Hepatocyte (in vitro differentiated cells): ENCODE results near the gene SYN1. TPM values are rescaled to one million over a fixed set of nuclear protein-coding genes. Genes with fewer than 3 reads are reported as not detected.
A peak's percentile ranks its signal among the peaks of the same experiment; 100 is the strongest.

Experiments used
- DNase-seq: peaks from one replicate; pipeline ENCODE4 v3.0.0-alpha.2; 2016; ENCODE audit warnings: low spot score
- H2AFZ ChIP-seq: fragments of 200-600 bp; sonication (generic); 2 replicates; pipeline ENCODE4 v1.6.0; 2016; ENCODE audit warnings: antibody characterized with exemption, mild to moderate bottlenecking
- H3K27ac ChIP-seq: fragments of 200-600 bp; sonication (generic); 2 replicates; pipeline ENCODE4 v1.5.1; 2016; ENCODE audit warnings: mild to moderate bottlenecking
- H3K27me3 ChIP-seq: fragments of 200-600 bp; sonication (generic); 2 replicates; pipeline ENCODE4 v1.6.1; 2016
- H3K36me3 ChIP-seq: fragments of 200-600 bp; sonication (generic); replicated peaks from 2 replicates; pipeline ENCODE4 v1.5.1; 2016; ENCODE audit warnings: low read depth; ENCODE audit not compliant: insufficient read depth
- H3K4me1 ChIP-seq: fragments of 200-600 bp; sonication (generic); 2 replicates; pipeline ENCODE4 v1.5.1; 2016; ENCODE audit warnings: mild to moderate bottlenecking, moderate library complexity; ENCODE audit not compliant: insufficient read depth
- H3K4me2 ChIP-seq: fragments of 200-600 bp; sonication (generic); 2 replicates; pipeline ENCODE4 v1.6.0; 2016
- H3K4me3 ChIP-seq: fragments of 200-600 bp; sonication (generic); 2 replicates; pipeline ENCODE4 v1.5.1; 2016; ENCODE audit warnings: mild to moderate bottlenecking
- H3K79me2 ChIP-seq: fragments of 200-600 bp; sonication (generic); 2 replicates; pipeline ENCODE4 v1.6.0; 2017; ENCODE audit warnings: mild to moderate bottlenecking
- H3K9me2 ChIP-seq: fragments of 200-600 bp; sonication (generic); replicated peaks from 2 replicates; pipeline ENCODE4 v1.6.0; 2017; ENCODE audit warnings: mild to moderate bottlenecking; ENCODE audit not compliant: insufficient read depth
- H3K9me3 ChIP-seq: fragments of 200-600 bp; sonication (generic); 2 replicates; pipeline ENCODE4 v1.5.1; 2016; ENCODE audit warnings: low read depth, mild to moderate bottlenecking
- H4K20me1 ChIP-seq: fragments of 200-600 bp; sonication (generic); 2 replicates; pipeline ENCODE4 v1.6.0; 2016; ENCODE audit warnings: mild to moderate bottlenecking; ENCODE audit not compliant: insufficient read depth, poor library complexity, severe bottlenecking
- EZH2 ChIP-seq: fragments of 200-600 bp; sonication (generic); IDR thresholded peaks from 2 replicates; pipeline ENCODE4 v1.6.1; 2016; ENCODE audit warnings: antibody characterized with exemption, mild to moderate bottlenecking, borderline replicate concordance
- EZH2phosphoT487 ChIP-seq: fragments of 200-600 bp; sonication (generic); IDR thresholded peaks from one replicate; pipeline ENCODE4 v1.6.1; 2018; ENCODE audit warnings: antibody characterized with exemption, mild to moderate bottlenecking, low read depth, moderate library complexity; ENCODE audit not compliant: unreplicated experiment, severe bottlenecking
- WGBS: methylation state at CpG from one replicate; pipeline ENCODE4 v1.1.6; 2016; ENCODE audit warnings: low lambda C conversion rate; ENCODE audit errors: missing lambda C conversion rate; 5-methylcytosine and 5-hydroxymethylcytosine counted together
- polyA plus RNA-seq: library from polyadenylated mRNA; unstranded; fragments of >200 nt; fragmentation: Nextera tagmentation; extraction: Ambion mirVana; gene quantifications from 2 replicates; pipeline ENCODE4 v1.2.1, GENCODE V29; 2016
- total RNA-seq: library from RNA; depleted of rRNA; stranded (reverse); fragments of >200 nt; gene quantifications from 2 replicates; pipeline ENCODE4 v1.2.3, GENCODE V29; 2014
- TF ChIP-seq, protein P1 (sequence below): fragments of 200-600 bp; sonication (generic); IDR thresholded peaks from 2 replicates; pipeline ENCODE4 v1.5.1; 2016; ENCODE audit warnings: antibody characterized with exemption, mild to moderate bottlenecking; ENCODE audit not compliant: poor library complexity

The SYN1 gene
- total and polyA plus RNA-seq, 2 experiments from 2014 or later, result 0.43 to 3.7 TPM

DNA sequence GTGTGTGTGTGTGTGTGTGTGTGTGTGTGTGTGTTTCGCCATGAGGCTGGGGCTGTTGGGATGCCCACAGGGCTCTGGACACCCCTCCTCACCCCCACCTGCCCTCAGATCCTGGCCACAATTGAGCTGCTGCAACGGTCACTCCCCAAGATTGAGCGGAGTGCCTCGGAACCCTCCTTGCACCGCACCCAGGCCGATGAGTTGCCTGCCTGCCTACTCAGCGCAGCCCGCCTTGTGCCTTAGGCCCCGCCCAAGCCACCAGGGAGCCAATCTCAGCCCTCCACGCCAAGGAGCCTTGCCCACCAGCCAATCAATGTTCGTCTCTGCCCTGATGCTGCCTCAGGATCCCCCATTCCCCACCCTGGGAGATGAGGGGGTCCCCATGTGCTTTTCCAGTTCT lies 48.4 kb downstream of the SYN1 start:
- Histone ChIP-seq H3K9me3 (no peaks in the 10 kb centered on the region), H3K27ac (no peak overlapping the region), H3K9me2 (no peaks in the 10 kb centered on the region), H3K36me3 (no peaks in the 10 kb centered on the region), H3K4me3 (no peak overlapping the region), H3K4me2 (no peak overlapping the region), H4K20me1 (no peaks in the 10 kb centered on the region), H3K4me1 (peaks cover 4% of the 10 kb centered on the region), H3K27me3 (no peaks in the 10 kb centered on the region), H2AFZ (no peak overlapping the region), H3K79me2 (no peaks in the 10 kb centered on the region)
- TF ChIP-seq EZH2phosphoT487 (no peak), EZH2 (no peak)
- 87% methylated on average over 11 of the region's 11 CpGs for WGBS
- DNase-seq, result no peak

DNA sequence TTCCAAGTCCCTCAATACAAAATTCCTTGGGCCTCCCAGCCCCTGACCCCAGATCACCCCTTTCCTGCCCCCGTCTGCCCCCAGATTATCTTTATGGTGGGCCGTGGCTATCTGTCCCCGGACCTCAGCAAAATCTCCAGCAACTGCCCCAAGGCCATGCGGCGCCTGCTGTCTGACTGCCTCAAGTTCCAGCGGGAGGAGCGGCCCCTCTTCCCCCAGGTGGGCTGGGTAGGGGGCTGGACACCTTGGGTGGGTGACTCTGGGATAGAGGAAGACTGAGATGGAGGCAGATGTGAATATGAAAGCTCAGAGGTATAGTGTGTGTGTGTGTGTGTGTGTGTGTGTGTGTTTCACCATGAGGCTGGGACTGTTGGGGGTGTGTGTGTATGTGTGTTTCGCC lies 48.9 kb downstream of the SYN1 start:
- no peaks in the 10 kb centered on the region for H3K9me2 ChIP-seq
- H3K79me2 ChIP-seq, result no peaks in the 10 kb centered on the region
- no peak overlapping the region for H3K4me2 ChIP-seq
- no peaks in the 10 kb centered on the region for H3K36me3 ChIP-seq
- TF ChIP-seq EZH2phosphoT487, result no peak
- no peaks in the 10 kb centered on the region for H4K20me1 ChIP-seq
- H2AFZ ChIP-seq, result no peak overlapping the region
- no peak for DNase-seq
- H3K27ac ChIP-seq, result no peak overlapping the region
- H3K9me3 ChIP-seq, result no peaks in the 10 kb centered on the region
- H3K27me3 ChIP-seq, result no peaks in the 10 kb centered on the region
- no peak overlapping the region for H3K4me3 ChIP-seq
- peaks cover 4% of the 10 kb centered on the region for H3K4me1 ChIP-seq
- WGBS, result 81% methylated on average over 8 of the region's 8 CpGs

DNA sequence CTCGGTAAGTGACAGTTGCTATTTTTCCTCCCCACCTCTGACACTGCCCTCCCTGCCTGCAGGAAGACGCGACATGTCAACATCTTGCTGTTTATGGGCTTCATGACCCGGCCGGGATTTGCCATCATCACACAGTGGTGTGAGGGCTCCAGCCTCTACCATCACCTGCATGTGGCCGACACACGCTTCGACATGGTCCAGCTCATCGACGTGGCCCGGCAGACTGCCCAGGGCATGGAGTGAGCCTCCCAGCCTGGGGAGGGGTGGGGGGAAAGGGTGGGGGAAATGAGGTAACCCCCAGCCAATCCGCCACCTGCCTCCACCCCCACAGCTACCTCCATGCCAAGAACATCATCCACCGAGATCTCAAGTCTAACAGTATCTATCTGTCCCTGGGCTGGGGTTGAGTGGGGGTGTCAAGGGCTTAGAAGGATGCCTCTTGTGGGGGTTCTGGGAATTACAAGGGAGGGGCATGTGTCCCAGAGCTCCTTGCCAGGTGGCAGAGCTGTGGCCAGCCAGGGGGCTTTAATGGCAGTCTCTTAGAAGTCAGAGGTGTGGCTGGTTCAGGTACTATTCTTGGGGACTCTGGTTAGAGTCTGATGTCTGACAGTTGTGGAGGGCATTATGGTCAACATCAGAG lies 50.9 kb downstream of the SYN1 start:
- Histone ChIP-seq H3K9me3 (no peaks in the 10 kb centered on the region), H3K9me2 (no peaks in the 10 kb centered on the region), H3K27ac (no peak overlapping the region), H4K20me1 (no peaks in the 10 kb centered on the region), H3K27me3 (no peaks in the 10 kb centered on the region), H3K4me3 (no peak overlapping the region), H3K4me2 (no peak overlapping the region), H3K79me2 (no peaks in the 10 kb centered on the region), H3K36me3 (no peaks in the 10 kb centered on the region), H3K4me1 (no peaks in the 10 kb centered on the region), H2AFZ (no peak overlapping the region)
- 92% methylated on average over 13 of the region's 13 CpGs for WGBS
- no peak for TF ChIP-seq EZH2phosphoT487
- TF ChIP-seq, protein P1, sequence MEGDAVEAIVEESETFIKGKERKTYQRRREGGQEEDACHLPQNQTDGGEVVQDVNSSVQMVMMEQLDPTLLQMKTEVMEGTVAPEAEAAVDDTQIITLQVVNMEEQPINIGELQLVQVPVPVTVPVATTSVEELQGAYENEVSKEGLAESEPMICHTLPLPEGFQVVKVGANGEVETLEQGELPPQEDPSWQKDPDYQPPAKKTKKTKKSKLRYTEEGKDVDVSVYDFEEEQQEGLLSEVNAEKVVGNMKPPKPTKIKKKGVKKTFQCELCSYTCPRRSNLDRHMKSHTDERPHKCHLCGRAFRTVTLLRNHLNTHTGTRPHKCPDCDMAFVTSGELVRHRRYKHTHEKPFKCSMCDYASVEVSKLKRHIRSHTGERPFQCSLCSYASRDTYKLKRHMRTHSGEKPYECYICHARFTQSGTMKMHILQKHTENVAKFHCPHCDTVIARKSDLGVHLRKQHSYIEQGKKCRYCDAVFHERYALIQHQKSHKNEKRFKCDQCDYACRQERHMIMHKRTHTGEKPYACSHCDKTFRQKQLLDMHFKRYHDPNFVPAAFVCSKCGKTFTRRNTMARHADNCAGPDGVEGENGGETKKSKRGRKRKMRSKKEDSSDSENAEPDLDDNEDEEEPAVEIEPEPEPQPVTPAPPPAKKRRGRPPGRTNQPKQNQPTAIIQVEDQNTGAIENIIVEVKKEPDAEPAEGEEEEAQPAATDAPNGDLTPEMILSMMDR, result peak; percentile 11
- no peak for DNase-seq

DNA sequence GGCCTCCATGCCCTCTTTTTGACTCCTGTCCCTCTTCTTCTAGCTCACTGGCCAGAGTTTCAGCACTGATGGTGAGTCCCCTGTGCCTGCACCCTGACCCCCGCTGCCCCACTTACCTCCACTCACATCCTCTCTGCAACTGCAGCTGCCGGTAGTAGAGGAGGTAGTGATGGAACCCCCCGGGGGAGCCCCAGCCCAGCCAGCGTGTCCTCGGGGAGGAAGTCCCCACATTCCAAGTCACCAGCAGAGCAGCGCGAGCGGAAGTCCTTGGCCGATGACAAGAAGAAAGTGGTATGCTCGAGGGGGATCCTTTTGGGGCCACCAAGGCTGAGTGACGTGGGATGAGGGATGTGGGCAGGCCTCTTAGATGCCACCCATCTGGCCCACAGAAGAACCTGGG lies 52.8 kb downstream of the SYN1 start:
- H3K36me3 ChIP-seq, result no peaks in the 10 kb centered on the region
- peaks cover 6% of the 10 kb centered on the region for H3K79me2 ChIP-seq
- TF ChIP-seq EZH2phosphoT487 (no peak), EZH2 (no peak)
- TF ChIP-seq, protein P1, result no peak
- no peaks in the 10 kb centered on the region for H3K9me3 ChIP-seq
- 92% methylated on average over 11 of the region's 11 CpGs for WGBS
- no peak overlapping the region for H3K4me2 ChIP-seq
- no peak overlapping the region for H2AFZ ChIP-seq
- no peak overlapping the region for H3K27ac ChIP-seq
- no peaks in the 10 kb centered on the region for H3K4me1 ChIP-seq
- H3K9me2 ChIP-seq, result no peaks in the 10 kb centered on the region
- H4K20me1 ChIP-seq, result no peaks in the 10 kb centered on the region
- no peak for DNase-seq
- no peaks in the 10 kb centered on the region for H3K27me3 ChIP-seq
- H3K4me3 ChIP-seq, result no peak overlapping the region
